Osteoblast (primary cell): ENCODE data around the gene INS. TPM values are rescaled to one million over a fixed set of nuclear protein-coding genes. Genes with fewer than 3 reads are reported as not detected.
A peak's percentile ranks its signal among the peaks of the same experiment; 100 is the strongest.

Experiments used
- DNase-seq: peaks from one replicate; pipeline ENCODE4 v3.0.0; 2011; ENCODE audit warnings: low spot score, mixed read lengths; ENCODE audit not compliant: insufficient read length; ENCODE audit errors: missing footprints
- H2AFZ ChIP-seq: 2 replicates; pipeline ENCODE4 v1.6.0; 2011; ENCODE audit warnings: mild to moderate bottlenecking, low read length
- H3K27ac ChIP-seq: 2 replicates; pipeline ENCODE4 v1.5.1; 2011; ENCODE audit warnings: mild to moderate bottlenecking, low read depth, low read length, moderate library complexity
- H3K27me3 ChIP-seq: 2 replicates; pipeline ENCODE4 v1.6.0; 2012; ENCODE audit warnings: mild to moderate bottlenecking, control low read depth, inconsistent platforms, low read length, moderate library complexity; ENCODE audit not compliant: insufficient read depth
- H3K36me3 ChIP-seq: 2 replicates; pipeline ENCODE4 v1.5.1; 2011; ENCODE audit warnings: mild to moderate bottlenecking, low read length, control low read depth, moderate library complexity; ENCODE audit not compliant: insufficient read depth
- H3K4me1 ChIP-seq: 2 replicates; pipeline ENCODE4 v1.5.1; 2011; ENCODE audit warnings: mild to moderate bottlenecking, low read length, control low read depth, moderate library complexity; ENCODE audit not compliant: insufficient read depth
- H3K4me2 ChIP-seq: 2 replicates; pipeline ENCODE4 v1.6.0; 2011; ENCODE audit warnings: mild to moderate bottlenecking, low read length; ENCODE audit not compliant: insufficient read depth
- H3K4me3 ChIP-seq: fragments of 200-600 bp; sonication (generic); 3 replicates; pipeline ENCODE4 v1.5.1; 2012; ENCODE audit warnings: mild to moderate bottlenecking, low read length, inconsistent platforms; ENCODE audit not compliant: insufficient read depth
- H3K79me2 ChIP-seq: 2 replicates; pipeline ENCODE4 v1.6.0; 2012; ENCODE audit warnings: mild to moderate bottlenecking, low read length, control low read depth, inconsistent platforms; ENCODE audit not compliant: insufficient read depth
- H3K9me3 ChIP-seq: 2 replicates; pipeline ENCODE4 v1.5.1; 2011; ENCODE audit warnings: low read depth, low read length, control low read depth
- H4K20me1 ChIP-seq: 2 replicates; pipeline ENCODE4 v1.6.0; 2012; ENCODE audit warnings: mild to moderate bottlenecking, low read length, control low read depth; ENCODE audit not compliant: insufficient read depth
- CTCF ChIP-seq: IDR thresholded peaks from 2 replicates; pipeline ENCODE4 v1.5.1; 2011; ENCODE audit warnings: mild to moderate bottlenecking, low read depth, low read length, moderate library complexity; ENCODE audit errors: extremely low read depth
- total RNA-seq: library from RNA; depleted of rRNA; stranded (reverse); fragments of >200 nt; gene quantifications from 2 replicates; pipeline ENCODE4 v1.2.3, GENCODE V29; 2012

The INS gene
- total RNA-seq, 1 donor = not detected

DNA sequence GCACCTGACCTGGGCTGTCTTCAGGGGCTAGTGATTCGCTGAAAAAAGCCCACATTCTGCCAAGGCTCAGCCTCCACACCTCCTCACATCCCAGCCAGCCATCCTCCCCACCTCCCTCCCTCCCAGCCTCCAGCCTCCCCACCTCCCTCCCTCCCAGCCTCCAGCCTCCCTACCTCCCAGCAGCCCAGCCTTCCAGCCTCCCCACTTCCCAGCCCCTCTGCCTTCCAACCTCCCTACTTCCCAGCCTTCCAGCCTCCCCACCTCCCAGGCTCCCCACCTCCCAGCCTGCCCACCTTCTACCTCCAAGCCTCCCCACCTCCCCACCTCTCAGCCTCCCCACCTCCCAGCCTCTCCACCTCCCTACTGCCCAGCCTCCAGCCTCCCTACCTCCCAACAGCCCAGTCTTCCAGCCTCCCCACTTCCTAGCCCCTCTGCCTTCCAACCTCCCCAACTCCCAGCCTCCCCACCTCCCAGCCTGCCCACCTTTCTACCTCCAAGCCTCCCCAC lies 44.3 kb upstream of the INS start:
- no peaks in the 10 kb centered on the region for H3K4me1 ChIP-seq
- DNase-seq = peak; percentile 45
- no peaks in the 10 kb centered on the region for H3K36me3 ChIP-seq
- no peak overlapping the region for H3K27ac ChIP-seq
- H3K4me2 ChIP-seq = no peak overlapping the region
- no peaks in the 10 kb centered on the region for H3K79me2 ChIP-seq
- H3K9me3 ChIP-seq = peaks cover 2% of the 10 kb centered on the region
- no peak overlapping the region for H3K4me3 ChIP-seq
- H4K20me1 ChIP-seq = no peaks in the 10 kb centered on the region
- peaks cover 5% of the 10 kb centered on the region for H3K27me3 ChIP-seq
- H2AFZ ChIP-seq = no peak overlapping the region
- TF ChIP-seq CTCF = no peak

DNA sequence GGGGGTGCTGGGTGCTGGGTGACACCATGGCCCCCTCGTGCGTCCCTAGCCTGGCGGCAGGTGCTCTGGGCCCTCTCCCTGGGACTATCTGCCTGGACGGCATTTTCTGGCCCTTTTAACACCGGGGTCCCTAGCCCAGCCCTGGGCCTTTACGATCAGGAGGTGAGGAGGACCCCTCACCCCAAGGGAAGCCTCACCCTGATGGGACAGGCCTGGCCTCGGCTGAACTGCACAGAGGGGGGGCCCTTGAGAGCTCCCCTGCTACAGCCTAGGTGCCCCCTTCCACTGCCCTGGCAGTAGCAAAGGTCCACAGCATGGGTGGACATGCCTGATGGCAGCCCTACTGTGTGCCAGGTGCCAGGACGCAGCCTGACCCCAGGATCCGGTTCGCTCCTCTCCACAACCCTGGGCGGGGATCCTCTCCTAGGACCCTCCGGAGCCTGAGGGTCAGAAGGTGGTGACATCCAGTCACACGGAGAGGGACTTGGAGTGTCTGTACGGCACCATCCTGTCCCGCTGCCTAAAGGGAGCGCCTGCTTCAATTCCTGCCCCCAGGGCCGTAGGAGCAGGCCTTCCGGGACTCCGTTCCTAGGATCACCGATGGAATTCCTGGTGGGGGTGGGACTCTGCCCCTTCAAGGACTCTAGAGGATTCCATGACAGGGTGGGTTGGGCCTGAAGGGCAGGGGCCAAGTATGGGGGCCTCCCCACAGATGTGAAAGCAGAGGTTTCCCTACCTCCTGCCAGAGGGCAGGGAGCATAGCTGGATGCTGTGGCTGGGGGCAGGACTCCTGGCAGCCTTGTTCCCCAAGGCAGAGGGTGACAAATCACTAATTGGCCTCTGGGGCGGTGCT lies 43.6 kb upstream of the INS start:
- peaks cover 5% of the 10 kb centered on the region for H3K27me3 ChIP-seq
- no peak overlapping the region for H3K27ac ChIP-seq
- no peaks in the 10 kb centered on the region for H3K79me2 ChIP-seq
- H3K36me3 ChIP-seq = no peaks in the 10 kb centered on the region
- H3K4me3 ChIP-seq = no peak overlapping the region
- peak; percentile 66 for DNase-seq
- no peak overlapping the region for H2AFZ ChIP-seq
- H3K4me1 ChIP-seq = no peaks in the 10 kb centered on the region
- no peak for TF ChIP-seq CTCF
- no peak overlapping the region for H3K4me2 ChIP-seq
- peaks cover 2% of the 10 kb centered on the region for H3K9me3 ChIP-seq
- no peaks in the 10 kb centered on the region for H4K20me1 ChIP-seq

DNA sequence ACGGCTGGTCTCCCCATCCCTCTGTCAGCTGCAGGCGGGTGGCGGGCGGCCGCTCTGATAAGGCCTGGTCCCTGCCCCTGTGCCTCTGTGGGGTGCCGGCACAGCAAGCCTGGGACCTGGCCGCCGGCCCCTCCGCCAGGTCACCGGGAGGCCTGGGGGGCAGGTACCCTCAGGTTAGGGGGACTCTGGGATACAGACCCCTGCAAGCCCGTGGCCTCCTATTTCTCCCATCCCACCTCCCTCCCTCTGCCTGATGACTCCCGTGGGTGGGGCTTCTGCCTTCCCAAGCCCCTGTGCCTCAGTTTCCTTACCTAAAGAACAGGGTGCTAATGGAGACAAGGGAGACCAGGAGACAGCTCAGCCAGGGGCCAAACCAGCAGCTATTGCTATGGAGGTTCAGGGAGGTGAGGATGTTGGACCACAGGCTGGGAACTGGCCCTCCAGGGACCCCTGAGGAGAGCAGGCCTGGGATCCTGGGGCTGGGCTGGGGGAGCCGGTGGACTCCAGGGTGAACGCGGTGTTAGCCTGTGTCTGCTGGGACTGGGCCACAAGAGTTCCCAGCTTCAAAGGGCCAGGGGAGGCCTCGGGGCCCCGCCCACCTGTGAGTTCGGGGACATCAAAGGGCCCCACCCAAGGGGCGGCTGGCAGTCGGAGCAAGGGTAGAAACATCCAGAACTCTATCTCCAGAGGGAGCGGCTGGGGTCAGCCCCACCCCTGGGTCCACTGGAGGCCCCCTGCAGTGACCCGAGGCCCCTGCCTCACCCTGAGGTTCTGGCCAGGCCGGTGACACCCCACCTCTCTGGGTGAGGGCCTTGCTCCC lies 42.6 kb upstream of the INS start:
- H3K36me3 ChIP-seq = no peaks in the 10 kb centered on the region
- H3K4me1 ChIP-seq = no peaks in the 10 kb centered on the region
- no peak overlapping the region for H3K4me2 ChIP-seq
- TF ChIP-seq CTCF = no peak
- H2AFZ ChIP-seq = no peak overlapping the region
- H3K27me3 ChIP-seq = peaks cover 5% of the 10 kb centered on the region
- no peak overlapping the region for H3K27ac ChIP-seq
- H3K79me2 ChIP-seq = no peaks in the 10 kb centered on the region
- H3K9me3 ChIP-seq = peaks cover 2% of the 10 kb centered on the region
- peak; percentile 86 for DNase-seq
- no peaks in the 10 kb centered on the region for H4K20me1 ChIP-seq
- no peak overlapping the region for H3K4me3 ChIP-seq
